ENCODE results near the gene GKN2.
"Not testable (repeated sequence)": the region's sequence is repeated elsewhere in the genome, so short reads cannot be mapped to it uniquely, and the experiment has no call there.

The GKN2 gene

DNA sequence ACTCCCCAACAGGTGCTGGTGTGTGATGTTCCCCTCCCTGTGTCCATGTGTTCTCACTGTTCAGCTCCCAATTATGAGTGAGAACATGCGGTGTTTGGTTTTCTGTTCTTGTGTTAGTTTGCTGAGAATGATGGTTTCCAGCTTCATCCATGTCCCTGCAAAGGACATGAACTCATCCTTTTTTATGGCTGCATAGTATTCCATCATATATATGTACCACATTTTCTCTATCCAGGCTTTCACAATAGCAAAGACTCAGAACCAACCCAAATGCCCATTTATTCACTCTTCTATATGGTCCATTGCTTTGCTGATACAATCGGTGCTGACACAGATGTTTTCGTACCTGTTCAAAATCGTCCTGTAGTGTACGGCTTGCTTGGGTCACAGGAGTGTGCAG, 2.7 kb upstream of the GKN2 start:
- DNase-seq: not testable (repeated sequence)

DNA sequence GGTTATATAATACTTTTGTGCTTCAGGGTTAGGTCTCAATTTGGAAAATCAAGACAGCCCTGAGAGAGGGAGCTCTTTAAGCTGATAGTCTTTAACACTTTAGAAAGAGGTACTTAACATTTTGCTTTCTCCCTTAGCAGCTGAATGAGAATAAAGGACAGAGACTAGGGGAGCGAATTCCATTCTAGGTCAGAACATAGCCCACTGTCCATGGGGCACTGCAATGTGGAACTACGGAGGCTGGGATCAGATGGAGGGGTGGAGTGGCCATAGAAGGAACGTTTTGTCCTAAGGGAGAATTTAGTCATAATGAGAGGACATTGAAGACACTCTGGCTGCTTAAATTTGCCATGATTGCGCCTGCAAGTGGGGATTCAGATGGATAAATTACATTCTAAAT, 794 bp downstream of the GKN2 start:
- DNase-seq: no peak

DNA sequence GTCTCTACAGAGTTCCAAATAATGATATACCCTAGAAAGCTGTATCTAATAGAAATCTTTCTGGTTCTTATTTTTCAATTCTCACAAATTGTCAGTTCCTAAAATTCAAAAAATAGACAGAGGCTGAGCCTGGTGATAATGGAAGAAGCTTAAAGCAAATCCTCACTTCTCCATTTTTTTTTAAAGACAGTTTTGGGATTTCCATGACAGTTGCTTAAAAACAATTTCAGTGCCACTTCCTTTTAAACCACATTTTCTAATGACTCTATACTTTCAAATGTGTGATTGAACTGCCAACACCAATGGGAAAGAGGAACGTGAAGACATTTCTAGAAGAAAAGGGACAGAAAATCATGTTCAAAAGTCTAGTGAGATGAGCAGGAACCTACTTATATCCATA, 4.0 kb downstream of the GKN2 start:
- DNase-seq: no peak

DNA sequence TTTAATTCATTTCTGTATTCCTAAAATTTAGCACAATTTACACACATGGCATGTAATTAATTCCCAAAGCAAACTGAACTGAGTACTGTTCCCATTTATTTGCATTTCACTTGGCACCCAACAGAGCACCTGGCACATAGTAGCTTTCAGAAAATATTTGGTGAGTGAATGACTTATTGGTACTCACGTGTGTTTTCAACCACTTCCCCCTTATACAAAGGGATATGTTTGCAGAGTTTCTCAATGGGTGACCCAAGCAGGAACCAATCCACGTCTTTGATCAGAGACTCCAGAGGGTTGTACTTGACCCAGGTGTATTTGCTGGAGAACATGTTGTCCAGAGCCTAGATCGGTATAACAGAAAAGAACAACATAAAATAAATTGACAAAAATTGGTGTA, 6.6 kb downstream of the GKN2 start:
- no peak for DNase-seq

DNA sequence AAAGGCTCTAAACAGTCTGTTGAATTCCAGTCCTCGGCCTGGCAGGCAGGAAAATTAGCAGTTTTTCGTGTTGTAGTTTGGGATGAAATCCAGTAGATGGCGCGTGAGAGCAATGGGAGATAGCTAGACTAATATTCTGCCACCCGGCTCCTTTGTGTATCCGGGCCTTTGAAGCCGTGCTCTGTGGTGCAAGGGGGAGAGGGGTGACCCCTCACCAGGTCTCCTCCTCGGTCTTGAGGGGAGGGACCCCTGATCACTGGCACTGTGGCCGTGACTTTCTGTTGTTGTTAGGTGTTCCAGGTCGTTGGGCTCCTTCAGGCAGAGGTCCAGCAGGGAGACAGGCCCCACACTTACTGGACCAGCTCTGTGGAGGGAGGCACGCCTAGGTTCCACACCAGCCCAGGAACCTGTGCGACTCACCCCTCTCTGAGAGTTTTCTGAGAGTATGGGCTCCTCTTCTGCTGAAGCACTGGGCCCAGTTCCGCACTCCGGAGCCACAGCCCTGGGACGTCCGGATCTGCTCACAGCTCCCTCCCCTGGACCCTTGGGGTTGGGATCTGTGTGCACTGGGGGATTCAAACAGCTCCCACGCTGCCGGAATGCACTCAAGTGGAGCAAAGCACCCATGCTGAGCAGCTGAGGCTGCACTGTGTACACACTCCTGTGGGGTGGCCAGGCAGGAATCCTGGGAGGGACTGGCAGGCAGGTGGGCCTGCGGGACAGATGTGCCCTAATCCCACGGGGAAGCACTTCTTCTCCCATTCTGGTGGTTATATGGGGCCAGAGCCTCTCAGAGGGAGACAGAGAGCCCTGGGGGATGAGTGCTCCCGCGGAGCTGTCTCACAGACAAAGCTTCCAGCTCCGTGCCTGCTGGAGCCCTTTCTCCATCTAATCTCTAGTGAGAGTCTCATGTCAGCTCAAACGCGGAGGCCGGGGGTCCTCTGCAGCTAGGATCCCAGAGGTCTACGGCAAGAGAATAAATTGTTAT, 8.8 kb downstream of the GKN2 start:
- DNase-seq: peak; percentile 57

DNA sequence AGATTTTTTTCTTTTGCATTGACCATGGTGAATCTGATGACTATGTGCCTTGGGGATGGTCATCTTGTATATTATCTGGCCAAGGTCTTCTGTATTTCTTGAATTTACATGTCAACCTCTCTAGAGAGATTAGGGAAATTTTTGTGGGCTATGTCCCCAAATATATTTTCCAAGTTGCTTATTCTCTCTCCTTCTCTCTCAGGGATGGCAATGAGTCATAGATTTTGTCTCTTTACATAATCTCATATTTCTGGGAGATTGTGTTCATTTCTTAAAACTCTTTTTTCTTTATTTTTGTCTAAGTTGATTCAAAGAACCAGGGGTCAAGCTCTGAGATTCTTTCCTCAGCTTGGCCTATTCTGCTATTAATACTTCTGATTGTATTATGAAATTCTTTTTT, 9.9 kb downstream of the GKN2 start:
- DNase-seq: no peak

DNA sequence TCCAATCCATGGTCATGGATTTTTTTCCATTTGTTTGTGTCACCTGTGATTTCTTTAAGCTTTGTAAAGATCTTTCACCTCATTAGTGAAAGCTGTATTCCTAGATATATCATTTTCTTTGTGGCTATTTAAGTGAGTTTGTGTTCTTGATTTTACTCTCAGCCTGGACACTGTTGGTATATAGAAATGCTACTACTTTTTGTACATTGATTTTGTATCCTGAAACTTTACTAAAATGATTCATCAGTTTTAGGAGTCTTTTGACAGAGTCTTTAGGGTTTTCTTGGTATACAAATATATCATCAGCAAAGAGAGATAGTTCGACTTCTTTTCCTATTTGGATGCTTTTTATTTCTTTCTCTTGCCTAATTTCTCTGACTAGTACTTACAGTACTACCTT, 12.3 kb downstream of the GKN2 start:
- no peak for DNase-seq

DNA sequence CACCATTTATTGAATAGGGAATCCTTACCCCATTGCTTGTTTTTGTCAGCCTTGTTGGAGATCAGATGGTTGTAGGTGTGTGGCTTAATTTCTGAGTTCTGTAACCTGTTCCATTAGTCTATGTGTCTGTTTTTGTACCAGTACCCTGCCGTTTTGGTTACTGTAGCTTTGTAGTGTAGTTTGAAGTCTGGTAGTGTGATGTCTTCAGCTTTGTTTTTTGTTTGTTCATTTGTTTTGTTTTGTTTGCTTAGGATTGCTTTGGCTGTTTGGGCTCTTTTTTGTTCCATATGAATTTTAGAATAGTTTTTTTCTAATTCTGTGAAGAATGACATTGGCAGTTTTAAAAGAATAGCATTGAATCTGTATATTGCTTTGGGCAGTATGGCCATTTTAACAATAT, 12.7 kb downstream of the GKN2 start:
- DNase-seq: no peak

DNA sequence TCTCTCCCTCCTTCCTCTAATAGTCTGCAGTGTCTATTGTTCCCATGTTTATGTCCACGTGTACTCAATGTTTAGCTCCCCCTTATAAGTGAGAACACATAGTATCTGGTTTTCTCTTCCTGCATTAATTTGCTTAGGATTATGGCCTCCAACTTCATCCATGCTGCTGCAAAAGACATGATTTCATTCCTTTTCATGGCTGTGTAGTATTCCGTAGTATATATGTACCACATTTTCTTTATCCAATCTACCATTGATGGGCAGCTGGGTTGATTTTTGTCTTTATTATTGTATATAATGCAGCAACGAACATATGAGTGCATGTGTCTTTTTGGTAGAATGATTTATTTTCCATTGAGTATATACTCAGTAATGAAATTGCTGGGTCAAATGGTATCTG, 13.8 kb downstream of the GKN2 start:
- no peak for DNase-seq

DNA sequence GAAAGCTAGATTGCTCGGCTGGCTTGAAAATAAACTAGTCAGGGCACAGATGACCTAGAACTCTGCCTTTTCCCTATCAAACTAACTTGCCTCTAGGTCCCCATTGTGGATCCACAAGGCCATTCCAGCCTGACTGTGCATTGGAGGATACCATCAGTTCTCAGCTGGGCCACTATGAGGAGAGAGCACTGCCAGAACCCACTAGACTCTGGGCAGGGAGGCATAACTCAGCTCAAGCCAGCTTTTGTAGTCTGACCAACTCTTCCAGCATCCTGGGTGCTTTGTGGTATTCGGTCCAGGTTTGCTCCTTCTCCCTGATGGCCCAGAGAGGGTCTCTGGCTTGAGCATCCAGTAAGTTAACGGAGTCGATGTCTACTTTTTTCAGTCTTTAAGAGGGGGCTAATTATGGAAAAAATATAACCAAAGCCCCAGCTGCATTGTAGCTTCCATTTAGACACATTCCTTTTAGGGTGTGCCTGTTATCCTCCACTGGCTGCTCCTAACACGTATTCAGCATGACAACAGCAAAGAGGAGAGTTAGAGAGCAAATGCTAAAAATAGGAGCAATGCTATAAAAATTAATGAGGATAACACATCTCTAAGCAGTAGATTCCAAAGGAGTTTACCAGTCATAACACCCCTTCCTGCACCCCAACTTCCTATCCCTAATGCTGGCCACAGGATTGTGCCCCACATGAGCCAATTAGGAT, 15.2 kb downstream of the GKN2 start:
- DNase-seq: no peak

DNA sequence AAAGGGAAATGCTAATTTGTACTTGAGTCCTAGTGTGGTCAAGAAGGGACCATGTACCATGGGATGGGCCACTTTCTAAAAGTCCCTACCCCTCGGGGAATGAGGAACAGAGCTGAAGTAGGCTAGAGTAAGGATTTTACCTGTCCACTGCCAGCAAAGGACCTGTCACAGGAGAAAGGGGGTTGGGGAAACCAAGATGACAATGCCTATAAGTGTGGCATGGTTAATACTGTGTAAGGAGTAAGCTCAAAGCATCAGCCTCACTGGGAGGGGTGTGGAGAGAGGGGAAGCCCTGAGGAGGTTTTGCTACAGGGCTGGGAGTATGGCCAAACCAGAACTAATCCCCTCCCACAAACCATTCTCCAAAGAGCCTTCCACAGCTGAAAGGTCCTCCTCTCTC, 15.8 kb downstream of the GKN2 start:
- DNase-seq: no peak

DNA sequence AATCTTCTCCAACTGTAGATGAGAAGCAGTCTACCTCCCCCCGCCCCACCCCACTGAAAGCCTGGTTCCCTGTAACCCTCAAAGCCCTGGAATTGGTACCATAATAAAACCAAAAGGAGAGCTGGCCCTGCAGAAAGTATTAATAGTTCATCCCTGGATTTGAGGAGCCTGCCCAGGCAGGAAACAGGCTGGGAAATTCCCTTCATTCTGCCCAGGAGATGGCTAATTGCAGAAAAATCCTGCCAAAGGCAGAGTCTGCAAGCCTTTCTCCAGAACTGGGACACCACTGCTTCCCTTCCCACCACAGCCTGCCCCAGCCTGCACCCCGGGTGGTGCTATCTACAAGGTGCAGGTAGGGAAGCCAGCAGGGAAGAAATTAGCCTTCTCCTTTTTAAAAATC, 16.3 kb downstream of the GKN2 start:
- DNase-seq: no peak

DNA sequence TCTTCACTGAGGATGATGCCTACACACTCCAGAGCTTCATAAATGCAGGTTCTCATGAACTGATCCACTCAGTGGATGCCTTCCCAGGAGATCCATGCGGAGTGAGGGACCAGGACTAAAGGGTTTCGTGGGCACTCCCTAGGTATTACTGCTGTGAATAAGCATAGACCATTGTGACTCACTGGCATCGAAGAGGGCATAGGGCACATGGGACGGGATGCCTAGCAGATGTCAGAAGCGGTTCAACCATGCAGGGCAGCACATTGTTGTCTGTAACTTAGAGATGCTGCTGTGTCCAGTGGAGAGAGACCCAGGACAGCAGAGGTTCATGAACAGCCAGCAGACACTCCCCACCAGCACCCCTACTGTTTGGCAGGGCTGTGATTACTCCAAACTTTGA, 17.2 kb downstream of the GKN2 start:
- no peak for DNase-seq

DNA sequence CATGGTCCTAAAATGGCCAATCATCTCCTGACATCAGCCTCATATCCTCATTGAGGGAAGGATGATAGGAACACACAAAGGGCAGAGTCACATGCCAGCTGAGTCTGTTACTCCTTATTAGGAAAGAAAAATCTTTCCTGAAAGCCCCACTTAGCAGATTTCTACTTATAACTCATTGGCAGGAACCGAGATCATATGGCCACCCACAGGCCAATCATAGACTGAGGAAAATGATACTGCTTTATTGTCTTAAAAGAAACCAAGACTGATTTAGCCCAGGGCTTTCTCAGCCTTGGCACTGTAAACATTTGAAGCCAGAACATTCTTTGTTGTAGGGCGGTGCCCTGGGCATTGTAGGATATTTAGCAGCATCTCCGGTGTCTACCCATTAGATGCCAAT, 18.7 kb downstream of the GKN2 start:
- DNase-seq: no peak

DNA sequence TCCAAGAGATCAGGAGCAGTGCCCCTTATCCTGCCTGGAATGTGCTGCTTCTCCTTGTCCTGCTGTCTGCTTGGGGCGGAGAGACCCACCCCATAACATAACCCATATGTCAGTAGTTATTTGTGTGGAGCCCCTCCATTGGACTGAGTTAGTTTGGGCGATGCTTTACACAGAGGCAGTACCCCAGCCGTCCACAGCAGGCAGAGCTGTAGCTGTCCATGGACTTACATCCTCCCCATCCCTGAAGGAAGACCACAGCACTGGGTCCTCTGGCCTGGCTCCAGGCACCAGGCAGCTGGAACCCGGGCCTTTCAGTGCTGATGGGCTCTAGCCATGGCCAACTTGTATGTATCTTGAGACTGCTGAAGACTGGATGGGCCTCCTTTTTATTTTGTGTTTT, 20.3 kb downstream of the GKN2 start:
- no peak for DNase-seq

DNA sequence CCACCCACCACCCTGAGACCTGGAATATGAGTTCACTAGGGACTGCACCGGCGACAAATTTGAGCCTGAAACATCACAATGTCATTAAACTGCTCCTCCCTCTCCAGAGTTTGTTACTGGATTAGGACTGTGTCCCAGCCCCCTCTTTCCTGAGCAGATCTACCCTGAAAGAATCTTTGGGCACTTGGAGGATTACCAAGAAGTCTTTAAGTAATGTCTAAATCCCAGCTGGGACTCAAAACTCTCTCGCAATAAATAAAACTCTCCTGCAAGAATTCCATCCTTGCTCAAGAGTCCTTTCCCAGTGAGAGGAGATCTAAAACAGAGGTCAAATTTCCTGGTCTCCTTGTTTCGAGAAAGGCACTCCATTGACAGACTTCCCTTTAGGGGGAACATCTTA, 20.9 kb downstream of the GKN2 start:
- DNase-seq: no peak

DNA sequence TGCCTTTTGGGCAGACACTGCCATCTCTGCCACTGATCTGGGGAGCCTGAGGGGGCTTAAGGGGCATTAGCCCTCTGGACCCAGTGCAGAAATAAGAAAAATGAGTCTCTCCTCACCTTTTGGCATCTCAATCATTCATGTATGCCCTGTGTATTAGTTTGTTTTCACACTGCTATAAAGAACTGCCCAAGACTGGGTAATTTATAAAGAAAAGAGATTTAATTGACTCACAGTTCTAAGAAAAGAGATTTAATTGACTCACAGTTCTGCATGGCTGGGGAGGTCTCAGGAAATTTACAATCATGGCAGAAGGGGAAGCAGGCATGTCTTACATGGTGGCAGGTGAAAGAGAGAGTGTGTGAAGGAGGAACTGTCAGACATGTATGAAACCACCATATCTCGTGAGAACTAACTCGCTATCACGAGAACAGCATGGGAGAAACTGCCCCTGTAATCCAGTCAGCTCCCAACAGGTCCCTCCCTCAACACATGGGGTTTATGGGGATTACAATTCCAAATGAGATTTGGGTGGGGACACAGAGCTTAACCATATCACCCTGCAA, 21.5 kb downstream of the GKN2 start:
- DNase-seq: no peak

DNA sequence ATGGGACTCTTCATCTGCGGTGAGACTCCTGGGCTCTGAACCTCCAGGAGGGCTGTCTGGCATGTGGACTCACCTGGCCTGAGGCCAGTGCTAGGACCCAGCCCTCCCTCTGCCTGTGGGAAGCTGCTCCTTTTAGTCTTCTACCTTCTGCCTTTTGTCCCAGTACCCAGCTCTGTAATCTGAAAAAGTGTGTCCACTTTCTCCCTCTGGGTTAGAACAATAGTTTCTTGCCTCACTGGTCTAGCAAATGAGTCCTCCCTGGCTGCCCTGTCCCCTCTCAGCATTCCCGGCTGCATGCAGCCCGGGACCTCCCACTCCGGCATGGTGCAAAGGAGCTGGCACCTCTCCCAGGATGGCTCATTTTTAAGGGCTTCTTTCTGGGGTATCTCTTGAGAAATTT, 25.9 kb downstream of the GKN2 start:
- no peak for DNase-seq

DNA sequence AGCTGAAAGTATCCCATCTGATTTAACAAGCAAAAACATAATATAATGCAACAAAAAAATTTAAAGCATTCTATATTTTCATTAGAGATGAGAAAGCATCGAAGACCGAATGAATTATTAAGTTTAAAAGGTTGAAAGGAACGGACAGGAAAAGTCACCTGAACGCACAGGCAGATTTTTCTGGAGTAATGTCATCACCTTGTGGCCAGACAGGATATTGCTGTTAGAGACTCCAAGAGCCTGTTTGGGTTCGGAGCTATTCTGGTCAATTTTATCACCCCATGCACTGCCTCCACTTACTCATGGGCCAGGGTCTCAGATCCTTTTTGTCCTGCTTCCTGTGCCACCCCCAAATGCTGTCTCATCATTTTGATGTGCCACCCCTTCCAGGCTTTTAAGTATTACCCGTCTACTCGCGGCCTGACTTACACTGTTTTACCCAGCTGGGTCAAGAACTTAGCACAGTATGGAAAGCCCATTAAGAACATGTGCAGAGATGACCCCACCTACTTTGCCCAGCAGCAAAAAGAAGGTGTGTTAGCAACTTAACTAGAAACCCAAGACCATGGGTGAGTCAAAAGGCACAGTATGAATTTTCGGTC, 27.3 kb downstream of the GKN2 start:
- DNase-seq: peak; percentile 52

DNA sequence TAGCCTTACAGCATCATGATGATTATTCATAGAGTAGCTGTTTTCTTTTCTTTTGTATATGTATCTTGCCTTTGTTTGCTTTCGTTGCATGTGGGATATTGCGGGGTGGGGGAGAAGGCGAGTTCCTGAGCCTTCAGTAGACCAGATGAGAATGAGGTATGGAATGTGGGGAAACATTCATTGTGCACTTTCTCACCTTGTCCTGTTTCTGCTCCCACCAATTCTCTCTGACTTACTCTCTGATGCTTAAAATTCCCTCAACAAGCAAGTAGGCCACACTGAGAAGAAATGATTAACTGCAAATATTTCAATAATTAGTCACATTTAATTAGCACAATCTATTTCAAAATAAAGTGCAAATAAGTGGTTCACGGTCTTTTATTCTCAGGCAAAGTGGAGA, 31.0 kb downstream of the GKN2 start:
- no peak for DNase-seq

DNA sequence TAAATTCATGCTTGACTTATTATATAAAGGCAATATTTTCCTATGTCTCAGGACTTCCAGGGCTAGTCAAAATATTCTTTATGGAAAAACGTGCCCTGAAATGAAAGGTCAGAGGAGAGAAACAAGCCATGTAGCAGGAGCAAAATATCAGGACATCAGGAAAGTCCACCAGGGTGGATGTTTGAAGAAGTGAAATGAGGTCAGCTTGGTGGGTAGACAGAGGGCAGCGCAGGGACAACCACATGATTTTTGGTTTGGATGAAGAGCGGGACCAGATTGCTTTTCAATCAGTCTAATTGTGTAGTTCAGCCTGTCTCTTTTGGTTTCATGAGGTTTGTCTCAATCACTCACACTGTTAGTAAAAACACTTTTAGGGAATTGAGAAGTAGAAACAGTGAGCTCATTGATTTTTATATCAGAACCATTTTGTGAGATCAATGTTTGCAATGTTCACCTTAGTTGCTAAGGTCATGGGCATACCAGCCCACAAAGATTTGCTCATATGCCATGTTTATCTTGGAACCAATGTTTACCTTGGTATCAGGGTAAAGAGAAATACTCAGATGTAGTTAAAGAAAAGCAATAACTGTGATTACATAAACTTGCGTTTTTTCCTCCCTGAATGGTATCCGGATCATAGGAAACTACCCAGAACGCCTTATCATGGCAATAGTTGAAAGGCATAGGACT, 32.1 kb downstream of the GKN2 start:
- DNase-seq: no peak

DNA sequence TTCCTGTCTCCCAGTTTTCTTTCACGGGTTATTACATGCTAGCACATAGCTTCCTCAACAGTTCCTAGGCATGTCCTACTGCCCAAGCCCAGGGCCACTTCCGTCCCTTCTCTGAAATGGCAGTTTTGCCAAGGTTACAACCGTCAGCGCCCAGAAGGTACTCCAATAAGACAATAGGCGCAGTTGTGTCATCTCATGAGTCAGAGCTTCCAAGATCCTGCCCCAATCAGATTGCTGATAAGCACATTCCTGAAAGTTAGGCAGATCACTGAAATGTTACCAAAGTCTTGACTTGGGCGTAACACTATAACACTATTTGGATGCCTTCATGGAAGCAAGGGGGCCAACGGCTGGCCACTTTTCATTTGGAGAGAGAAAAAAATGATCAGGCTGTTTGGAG, 34.2 kb downstream of the GKN2 start:
- DNase-seq: no peak

Data from activated T-cell treated with anti-CD3 and anti-CD28 coated beads for 4 hours (primary cell).